ENCODE results near the gene SCP2.

SCP2 gene

GRCh38 chr1:52927212-52928014 is at the start of gene SCP2:
Gene SCP2 (plus strand): TSS chr1:52927276. CDS start chr1:52927397, 121 bp downstream.
- DNase-seq (ENCODE audit: extremely low spot score, insufficient read length, low read depth) (peak; percentile 82), FAIRE-seq (peak; percentile 48)

- DNase-seq (ENCODE audit: extremely low spot score, insufficient read length, low read depth) (no peak), FAIRE-seq (no peak)
Measured at GRCh38 chr1:52877554-52877953, 49.5 kb upstream of the SCP2 start.

- FAIRE-seq = no peak
- DNase-seq (ENCODE audit: extremely low spot score, insufficient read length, low read depth) = no peak
Measured at GRCh38 chr1:52880206-52880605, 46.9 kb upstream of the SCP2 start.

- FAIRE-seq = no peak
- no peak for DNase-seq (ENCODE audit: extremely low spot score, insufficient read length, low read depth)
Measured at GRCh38 chr1:52887483-52887882, 39.6 kb upstream of the SCP2 start.

GRCh38 chr1:52892424-52893215 is 34.5 kb upstream of the SCP2 start:
- DNase-seq (ENCODE audit: extremely low spot score, insufficient read length, low read depth) = no peak
- no peak for FAIRE-seq

- FAIRE-seq (no peak), DNase-seq (ENCODE audit: extremely low spot score, insufficient read length, low read depth) (no peak)
Measured at GRCh38 chr1:52899445-52899894, 27.6 kb upstream of the SCP2 start.

GRCh38 chr1:52900402-52900801 is 26.7 kb upstream of the SCP2 start:
- DNase-seq (ENCODE audit: extremely low spot score, insufficient read length, low read depth) (no peak), FAIRE-seq (no peak)

- no peak for FAIRE-seq
- no peak for DNase-seq (ENCODE audit: extremely low spot score, insufficient read length, low read depth)
Measured at GRCh38 chr1:52901384-52901783, 25.7 kb upstream of the SCP2 start.

- FAIRE-seq = no peak
- no peak for DNase-seq (ENCODE audit: extremely low spot score, insufficient read length, low read depth)
Measured at GRCh38 chr1:52904208-52904926, 22.7 kb upstream of the SCP2 start.

- DNase-seq (ENCODE audit: extremely low spot score, insufficient read length, low read depth) (peak; percentile 36), FAIRE-seq (no peak)
Measured at GRCh38 chr1:52904927-52905698, 22.0 kb upstream of the SCP2 start.

GRCh38 chr1:52906135-52906603 is 20.9 kb upstream of the SCP2 start:
- DNase-seq (ENCODE audit: extremely low spot score, insufficient read length, low read depth) = no peak
- no peak for FAIRE-seq

GRCh38 chr1:52907068-52907811 is 19.8 kb upstream of the SCP2 start:
- no peak for FAIRE-seq
- no peak for DNase-seq (ENCODE audit: extremely low spot score, insufficient read length, low read depth)

GRCh38 chr1:52907812-52908153 is 19.3 kb upstream of the SCP2 start:
- FAIRE-seq (no peak), DNase-seq (ENCODE audit: extremely low spot score, insufficient read length, low read depth) (no peak)

GRCh38 chr1:52911541-52911940 is 15.5 kb upstream of the SCP2 start:
- DNase-seq (ENCODE audit: extremely low spot score, insufficient read length, low read depth) = no peak
- FAIRE-seq = no peak

GRCh38 chr1:52913014-52913413 is 14.1 kb upstream of the SCP2 start:
- DNase-seq (ENCODE audit: extremely low spot score, insufficient read length, low read depth) = no peak
- FAIRE-seq = no peak

- DNase-seq (ENCODE audit: extremely low spot score, insufficient read length, low read depth) = no peak
- FAIRE-seq = no peak
Measured at GRCh38 chr1:52913537-52913936, 13.5 kb upstream of the SCP2 start.

GRCh38 chr1:52914463-52914862 is 12.6 kb upstream of the SCP2 start:
- no peak for FAIRE-seq
- DNase-seq (ENCODE audit: extremely low spot score, insufficient read length, low read depth) = no peak

GRCh38 chr1:52915211-52915854 is 11.7 kb upstream of the SCP2 start:
- no peak for FAIRE-seq

GRCh38 chr1:52915855-52916220 is 11.2 kb upstream of the SCP2 start:
- FAIRE-seq = no peak

More at GRCh38 chr1:52915211-52915854, 11.7 kb upstream of the SCP2 start:
- DNase-seq (ENCODE audit: extremely low spot score, insufficient read length, low read depth) = no peak

More at GRCh38 chr1:52915855-52916220, 11.2 kb upstream of the SCP2 start:
- no peak for DNase-seq (ENCODE audit: extremely low spot score, insufficient read length, low read depth)

Data from GM18507 (cell line).